Activated CD4-positive, alpha-beta T cell treated with anti-CD3 and anti-CD28 coated beads, Interleukin-2, amount 50 U/mL, for 48 hours (primary cell): ENCODE data around the gene ZNF281.

Source experiments
- DNase-seq, 2 experiments: peaks; one replicate each; pipeline ENCODE4 v3.0.0-alpha.2; 2020

ZNF281 gene

GRCh38 chr1:200409761-200410565, at the start of gene ZNF281:
Gene ZNF281, minus strand, starts transcription at chr1:200410036. Its CDS starts 331 bp downstream, at chr1:200409705.
- DNase-seq = peak; percentile 94 to 95

- no peak for DNase-seq
Measured at GRCh38 chr1:200458780-200459179, 48.9 kb upstream of the ZNF281 start.

GRCh38 chr1:200457810-200458209, 48.0 kb upstream of the ZNF281 start:
- DNase-seq = no peak

GRCh38 chr1:200454425-200454824, 44.6 kb upstream of the ZNF281 start:
- DNase-seq = no peak

GRCh38 chr1:200453553-200453905, 43.7 kb upstream of the ZNF281 start:
- no peak for DNase-seq

GRCh38 chr1:200452850-200453552, 43.2 kb upstream of the ZNF281 start:
- no peak for DNase-seq

GRCh38 chr1:200448034-200448762, 38.4 kb upstream of the ZNF281 start:
- DNase-seq = peak in 1 of 2 experiments; percentile 10

GRCh38 chr1:200445213-200445612, 35.4 kb upstream of the ZNF281 start:
- peak in 1 of 2 experiments; percentile 25 for DNase-seq

- DNase-seq = no peak
Measured at GRCh38 chr1:200444478-200444877, 34.6 kb upstream of the ZNF281 start.

GRCh38 chr1:200443860-200444259, 34.0 kb upstream of the ZNF281 start:
- no peak for DNase-seq

GRCh38 chr1:200442537-200443156, 32.8 kb upstream of the ZNF281 start:
- no peak for DNase-seq

- DNase-seq = no peak
Measured at GRCh38 chr1:200442023-200442422, 32.2 kb upstream of the ZNF281 start.

GRCh38 chr1:200438911-200439310, 29.1 kb upstream of the ZNF281 start:
- no peak for DNase-seq

GRCh38 chr1:200438413-200438812, 28.6 kb upstream of the ZNF281 start:
- peak in 1 of 2 experiments; percentile 9 for DNase-seq

GRCh38 chr1:200437556-200438203, 27.8 kb upstream of the ZNF281 start:
- no peak for DNase-seq

GRCh38 chr1:200437088-200437487, 27.3 kb upstream of the ZNF281 start:
- no peak for DNase-seq

- DNase-seq = no peak
Measured at GRCh38 chr1:200436436-200436835, 26.6 kb upstream of the ZNF281 start.

- no peak for DNase-seq
Measured at GRCh38 chr1:200435200-200435780, 25.5 kb upstream of the ZNF281 start.

GRCh38 chr1:200433586-200433985, 23.8 kb upstream of the ZNF281 start:
- DNase-seq = no peak

- DNase-seq = no peak
Measured at GRCh38 chr1:200432586-200432985, 22.8 kb upstream of the ZNF281 start.

- no peak for DNase-seq
Measured at GRCh38 chr1:200429221-200429751, 19.4 kb upstream of the ZNF281 start.
